ENCODE measurements around the gene KRT5. TPM values are rescaled to one million over a fixed set of nuclear protein-coding genes. Genes with fewer than 3 reads are reported as not detected.

Gene KRT5
- total and polyA plus RNA-seq, 10 of the 15 experiments (the other 5 are each of a cell fraction or from before 2014, with no cell fraction given) = 1.6 TPM; not detected in 9

- TF ChIP-seq CEBPZ (IDR thresholded peaks at IDR 0.05; ENCODE audit: low read depth, low read length) (no peak), ZBTB11 (CRISPR knock-in tag; IDR thresholded peaks at IDR 0.05) (no peak), HCFC1 (IDR thresholded peaks at IDR 0.05; ENCODE audit: low read length) (no peak), ATF7 (IDR thresholded peaks at IDR 0.05; ENCODE audit: low read depth) (no peak)
Observed at GRCh38 chr12:52552681-52553195, 32.5 kb upstream of the KRT5 start, which contains the start of gene KRT71 (continued).

GRCh38 chr12:52552055-52552454, 31.9 kb upstream of the KRT5 start:
- H3K27ac ChIP-seq (ENCODE audit: control insufficient read depth, insufficient read depth) = no peak overlapping the region
- BruUV-seq (replicated peaks) = no TSS peak
- no peak overlapping the region for H2AFZ ChIP-seq (ENCODE audit: control insufficient read depth, low read depth, low read length)
- DNase-seq (ENCODE audit: low read depth, low spot score) (no peak), ATAC-seq (no peak), FAIRE-seq (no peak)
- CTCF ChIA-PET = no interaction called here
- H3K9me3 ChIP-seq (replicated peaks; ENCODE audit: control insufficient read depth, insufficient read depth, low read length) = no peaks in the 10 kb centered on the region
- H4K20me1 ChIP-seq (ENCODE audit: control insufficient read depth, insufficient read depth) = no peaks in the 10 kb centered on the region
- H3K27me3 ChIP-seq (replicated peaks in 1 of 2; ENCODE audit: control insufficient read depth in 2 of 2, insufficient read depth in 2 of 2, low read length in 1 of 2) = peaks cover 5 to 7% of the 10 kb centered on the region in 2 experiments
- H3K4me1 ChIP-seq (ENCODE audit: control insufficient read depth, insufficient read depth, low read length) = no peaks in the 10 kb centered on the region
- 0% methylated on average over 5 of the region's 5 CpGs for WGBS (ENCODE audit: insufficient coverage, insufficient replicate concordance, low lambda C conversion rate, missing lambda C conversion rate)
- RAD21 ChIA-PET (ENCODE audit: unreplicated experiment) = no interaction called here
- SMC1A ChIA-PET (ENCODE audit: uncharacterized antibody, unreplicated experiment) = no interaction called here
- intact Hi-C loops (cut with micrococcal nuclease; ENCODE audit: unreplicated experiment) = no loop called here
- H3K4me3 ChIP-seq = no peak overlapping the region
- POLR2A ChIA-PET = no interaction called here
- in situ Hi-C loops (cut with MboI) = no loop called here
- H3K4me2 ChIP-seq (ENCODE audit: control insufficient read depth, insufficient read depth) = no peak overlapping the region
- no peak overlapping the region for H3K9ac ChIP-seq (ENCODE audit: control insufficient read depth, insufficient read depth, low read length)
- H3K79me2 ChIP-seq (ENCODE audit: control insufficient read depth, insufficient read depth, low read length) = no peaks in the 10 kb centered on the region
- H3K36me3 ChIP-seq (ENCODE audit: control insufficient read depth in 2 of 2, insufficient read depth in 2 of 2, low read length in 1 of 2) = no peaks in the 10 kb centered on the region
- TF ChIP-seq IRF3 (IDR thresholded peaks at IDR 0.05) (no peak), IKZF2 (IDR thresholded peaks at IDR 0.05) (no peak), IRF4 (IDR thresholded peaks at IDR 0.05; ENCODE audit: low read depth, low read length) (no peak), RUNX3 (IDR thresholded peaks at IDR 0.05; ENCODE audit: low read length) (no peak), ATF7 (IDR thresholded peaks at IDR 0.05; ENCODE audit: low read depth) (no peak), NFYA (IDR thresholded peaks at IDR 0.05; ENCODE audit: borderline replicate concordance, low read depth, low read length) (no peak), BACH1 (IDR thresholded peaks at IDR 0.05; ENCODE audit: borderline replicate concordance) (no peak), MTA2 (IDR thresholded peaks at IDR 0.05; ENCODE audit: low read depth) (no peak), ZBTB11 (CRISPR knock-in tag; IDR thresholded peaks at IDR 0.05) (no peak), CBX5 (IDR thresholded peaks at IDR 0.05; ENCODE audit: low read depth) (no peak)

Data from GM12878 (cell line).